Uterus (tissue), 4 donors: Measurements from ENCODE around the gene UTP14C. TPM values are rescaled to one million over a fixed set of nuclear protein-coding genes. Genes with fewer than 3 reads are reported as not detected.
"Not testable (repeated sequence)": the region's sequence is repeated elsewhere in the genome, so short reads cannot be mapped to it uniquely, and the experiment has no call there.

Experiments
- DNase-seq, 2 donors: peaks; one replicate each; pipeline ENCODE4 v3.0.0-alpha.2; 2019 to 2020
- H3K27ac ChIP-seq, 2 donors: fragments of 200-600 bp; sonication (generic); 1 replicate in 1 of 2; 2 replicates in 1 of 2; pipeline ENCODE4 v1.5.1; 2016 to 2018
- H3K27me3 ChIP-seq, 2 donors: fragments of 200-600 bp; sonication (generic); one replicate each; pipeline ENCODE4 v1.5.1; 2018 to 2019; ENCODE audit warnings: control low read depth in 1 of 2
- H3K36me3 ChIP-seq, 2 donors: fragments of 200-600 bp; sonication (generic); one replicate each; pipeline ENCODE4 v1.5.1; 2019; ENCODE audit warnings: control low read depth in 1 of 2
- H3K4me1 ChIP-seq, 2 donors: fragments of 200-600 bp; sonication (generic); one replicate each; pipeline ENCODE4 v1.5.1; 2018 to 2019; ENCODE audit warnings: control low read depth in 1 of 2
- H3K4me3 ChIP-seq, 2 donors: fragments of 200-600 bp; sonication (generic); 1 replicate in 1 of 2; 2 replicates in 1 of 2; pipeline ENCODE4 v1.5.1; 2018 to 2019; ENCODE audit warnings: mild to moderate bottlenecking in 1 of 2
- H3K9me3 ChIP-seq, 2 donors: fragments of 200-600 bp; sonication (generic); one replicate each; pipeline ENCODE4 v1.5.1; 2019; ENCODE audit warnings: control low read depth in 1 of 2
- POLR2A ChIP-seq, 2 donors: fragments of 450-650 bp; IDR thresholded peaks; one replicate each; pipeline ENCODE4 v1.6.1; 2016; ENCODE audit warnings: antibody characterized with exemption in 2 of 2, mild to moderate bottlenecking in 1 of 2, moderate library complexity in 1 of 2
- intact Hi-C: fragments of 100-400 bp; cut with DNase I; formaldehyde crosslinking; loops from one replicate; pipeline ENCODE4 v1.15.1; 2023; ENCODE audit warnings: low total_unique reads
- total RNA-seq, 4 donors: library from RNA; depleted of rRNA in 3 of 4; stranded (reverse); fragments of >200 nt in 3 of 4; gene quantifications; one replicate each; pipeline versions ENCODE4 v1.1.0 to v1.2.4, GENCODE V29; 2014 to 2023
- TF ChIP-seq, protein P1 (sequence below), 4 experiments: fragments of 200-600 bp in 2 of 4; fragments of 450-650 bp in 2 of 4; sonication (generic) in 2 of 4; IDR thresholded peaks; one replicate each; pipeline ENCODE4 v1.5.1; 2016 to 2019; ENCODE audit warnings: antibody characterized with exemption in 4 of 4, mild to moderate bottlenecking in 2 of 4, moderate library complexity in 1 of 4
- donor health status: DM: yes; HTN: yes; CAD: no.

The UTP14C gene
- total RNA-seq, 4 donors from 2014 or later = 9.4 to 40.3 (median 16.3) TPM

DNA sequence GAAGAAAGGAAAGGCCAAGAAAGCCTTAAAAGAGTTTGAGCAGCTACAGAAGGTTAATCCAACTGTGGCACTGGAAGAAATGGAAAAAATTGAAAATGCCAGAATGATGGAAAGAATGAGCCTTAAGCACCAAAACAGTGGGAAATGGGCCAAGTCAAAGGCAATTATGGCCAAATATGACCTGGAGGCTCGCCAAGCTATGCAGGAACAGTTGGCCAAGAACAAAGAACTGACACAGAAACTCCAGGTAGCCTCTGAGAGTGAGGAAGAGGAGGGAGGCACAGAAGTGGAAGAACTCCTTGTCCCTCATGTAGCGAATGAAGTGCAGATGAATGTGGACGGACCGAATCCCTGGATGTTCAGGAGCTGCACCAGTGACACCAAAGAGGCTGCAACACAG is 5.1 kb downstream of the UTP14C start:
- TF ChIP-seq POLR2A (IDR thresholded peaks at IDR 0.05) = no peak
- TF ChIP-seq, protein P1, sequence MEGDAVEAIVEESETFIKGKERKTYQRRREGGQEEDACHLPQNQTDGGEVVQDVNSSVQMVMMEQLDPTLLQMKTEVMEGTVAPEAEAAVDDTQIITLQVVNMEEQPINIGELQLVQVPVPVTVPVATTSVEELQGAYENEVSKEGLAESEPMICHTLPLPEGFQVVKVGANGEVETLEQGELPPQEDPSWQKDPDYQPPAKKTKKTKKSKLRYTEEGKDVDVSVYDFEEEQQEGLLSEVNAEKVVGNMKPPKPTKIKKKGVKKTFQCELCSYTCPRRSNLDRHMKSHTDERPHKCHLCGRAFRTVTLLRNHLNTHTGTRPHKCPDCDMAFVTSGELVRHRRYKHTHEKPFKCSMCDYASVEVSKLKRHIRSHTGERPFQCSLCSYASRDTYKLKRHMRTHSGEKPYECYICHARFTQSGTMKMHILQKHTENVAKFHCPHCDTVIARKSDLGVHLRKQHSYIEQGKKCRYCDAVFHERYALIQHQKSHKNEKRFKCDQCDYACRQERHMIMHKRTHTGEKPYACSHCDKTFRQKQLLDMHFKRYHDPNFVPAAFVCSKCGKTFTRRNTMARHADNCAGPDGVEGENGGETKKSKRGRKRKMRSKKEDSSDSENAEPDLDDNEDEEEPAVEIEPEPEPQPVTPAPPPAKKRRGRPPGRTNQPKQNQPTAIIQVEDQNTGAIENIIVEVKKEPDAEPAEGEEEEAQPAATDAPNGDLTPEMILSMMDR (IDR thresholded peaks at IDR 0.05) = no peak
- H3K9me3 ChIP-seq = no peaks in the 10 kb centered on the region
- H3K4me1 ChIP-seq = no peaks in the 10 kb centered on the region
- DNase-seq = no peak
- no peak overlapping the region for H3K27ac ChIP-seq
- intact Hi-C loops = no loop called here
- no peaks in the 10 kb centered on the region for H3K36me3 ChIP-seq
- no peaks in the 10 kb centered on the region for H3K27me3 ChIP-seq
- H3K4me3 ChIP-seq = no peak overlapping the region

DNA sequence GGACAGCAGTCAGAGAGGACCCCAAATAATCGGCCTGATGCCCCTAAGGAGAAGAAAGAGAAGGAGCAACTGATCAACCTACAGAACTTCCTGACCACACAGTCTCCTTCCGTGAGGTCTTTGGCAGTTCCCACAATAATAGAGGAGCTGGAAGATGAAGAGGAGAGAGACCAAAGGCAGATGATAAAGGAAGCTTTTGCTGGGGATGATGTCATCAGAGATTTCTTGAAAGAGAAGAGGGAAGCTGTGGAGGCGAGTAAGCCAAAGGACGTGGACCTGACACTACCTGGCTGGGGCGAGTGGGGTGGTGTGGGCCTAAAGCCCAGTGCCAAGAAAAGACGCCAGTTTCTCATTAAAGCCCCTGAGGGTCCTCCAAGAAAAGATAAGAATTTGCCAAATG is 5.9 kb downstream of the UTP14C start:
- H3K27ac ChIP-seq, H3K4me3 ChIP-seq, H3K4me1 ChIP-seq, H3K9me3 ChIP-seq, DNase-seq, H3K36me3 ChIP-seq, H3K27me3 ChIP-seq, intact Hi-C loops: not testable (repeated sequence)

DNA sequence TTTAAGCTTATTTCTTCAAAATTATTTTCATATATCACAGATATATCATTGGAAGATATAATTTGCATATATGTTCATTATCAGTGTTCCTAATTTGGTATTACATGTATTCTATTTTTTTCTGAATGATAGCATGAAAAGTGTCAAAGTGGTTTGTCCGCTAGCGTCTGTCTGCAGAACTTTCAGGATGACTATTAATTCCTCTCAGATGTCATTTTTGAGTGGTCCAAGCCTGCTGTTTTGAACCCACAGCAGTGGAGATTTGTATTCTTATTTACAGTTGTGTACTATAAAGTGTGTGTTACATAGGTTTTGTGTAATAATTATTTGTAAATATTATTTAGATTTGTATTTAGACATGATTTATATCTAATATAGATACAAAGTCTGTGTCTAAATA is 8.5 kb downstream of the UTP14C start:
- intact Hi-C loops = no loop called here
- no peak for TF ChIP-seq POLR2A (IDR thresholded peaks at IDR 0.05)
- TF ChIP-seq, protein P1 (IDR thresholded peaks at IDR 0.05) = no peak
- Histone ChIP-seq H3K9me3 (no peaks in the 10 kb centered on the region), H3K4me1 (no peaks in the 10 kb centered on the region), H3K36me3 (no peaks in the 10 kb centered on the region), H3K27ac (no peak overlapping the region), H3K27me3 (no peaks in the 10 kb centered on the region), H3K4me3 (no peak overlapping the region)
- no peak for DNase-seq

DNA sequence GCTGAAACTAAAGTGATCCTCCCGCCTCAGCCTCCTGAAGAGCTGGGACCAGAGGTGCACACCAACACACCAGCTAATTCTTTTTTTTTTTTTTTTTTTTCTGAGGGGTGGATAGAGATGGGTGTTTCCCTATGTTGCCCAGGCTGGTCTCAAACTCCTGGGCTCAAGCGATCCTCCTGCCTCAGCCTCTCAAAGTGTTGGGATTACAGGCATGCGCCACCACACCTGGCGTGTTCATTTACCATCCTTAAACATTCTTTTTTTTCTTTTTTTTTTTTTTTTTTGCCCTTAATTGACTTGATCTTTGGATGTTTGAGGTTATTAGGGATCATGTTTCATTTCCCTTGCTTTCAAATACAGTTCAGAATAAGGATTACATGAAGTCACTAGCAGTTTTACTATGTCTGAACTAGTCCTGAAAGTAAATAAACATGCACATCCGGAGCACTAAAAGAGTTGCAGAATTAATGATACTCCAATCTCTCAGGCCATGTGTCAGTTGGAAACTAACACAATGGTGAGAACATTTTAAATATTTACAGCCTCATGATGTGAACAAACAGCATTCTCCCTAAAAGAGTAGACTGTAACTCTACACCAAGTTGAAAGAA is 10.2 kb downstream of the UTP14C start:
- Histone ChIP-seq H3K36me3 (no peaks in the 10 kb centered on the region), H3K9me3 (no peaks in the 10 kb centered on the region), H3K4me1 (no peaks in the 10 kb centered on the region), H3K4me3 (no peak overlapping the region), H3K27ac (no peak overlapping the region), H3K27me3 (no peaks in the 10 kb centered on the region)
- no peak for DNase-seq
- intact Hi-C loops = no loop called here
- TF ChIP-seq POLR2A (IDR thresholded peaks at IDR 0.05) = no peak
- TF ChIP-seq, protein P1 (IDR thresholded peaks at IDR 0.05) = no peak

DNA sequence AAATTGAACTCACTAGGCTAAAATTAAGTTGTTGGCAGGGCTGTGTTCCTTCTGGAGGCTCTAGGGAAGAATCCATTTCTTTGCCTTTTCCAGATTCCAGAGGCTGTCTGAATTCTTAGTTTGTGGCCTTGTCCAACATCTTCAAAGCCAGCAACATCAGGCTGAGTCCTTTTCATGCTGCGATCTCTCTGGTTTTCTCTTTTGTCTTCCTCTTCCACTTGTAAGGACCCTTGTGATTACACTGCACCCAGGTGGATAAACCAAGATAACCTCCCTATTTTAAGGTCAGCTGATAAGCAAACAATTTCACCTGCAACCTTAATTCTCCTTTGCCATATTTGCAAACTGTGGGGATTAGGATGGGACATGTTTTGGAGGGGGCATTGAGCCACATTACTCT is 11.5 kb downstream of the UTP14C start:
- intact Hi-C loops = no loop called here
- DNase-seq = no peak
- no peak for TF ChIP-seq POLR2A (IDR thresholded peaks at IDR 0.05)
- TF ChIP-seq, protein P1 (IDR thresholded peaks at IDR 0.05) = no peak

DNA sequence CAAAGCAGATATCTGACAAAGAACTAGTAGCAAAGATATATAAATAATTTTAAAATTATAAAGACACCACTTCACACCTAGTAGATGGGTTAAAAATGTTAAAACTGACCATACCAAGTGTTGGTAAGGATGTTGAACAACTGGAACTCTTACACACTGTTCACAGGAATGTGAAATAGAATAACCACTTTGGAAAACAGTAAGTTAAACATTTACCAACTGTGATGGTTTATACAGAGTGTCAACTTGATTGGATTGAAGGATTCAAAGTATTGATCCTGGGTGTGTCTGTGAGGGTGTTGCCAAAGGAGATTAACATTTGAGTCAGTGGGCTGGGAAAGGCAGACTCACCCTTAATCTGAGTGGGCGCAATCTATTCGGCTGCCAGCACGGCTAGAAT is 19.2 kb downstream of the UTP14C start:
- H3K4me1 ChIP-seq = no peaks in the 10 kb centered on the region
- H3K36me3 ChIP-seq = no peaks in the 10 kb centered on the region
- no peak for DNase-seq
- H3K27ac ChIP-seq = no peak overlapping the region
- no peaks in the 10 kb centered on the region for H3K27me3 ChIP-seq
- H3K9me3 ChIP-seq = no peaks in the 10 kb centered on the region
- intact Hi-C loops = no loop called here
- TF ChIP-seq, protein P1 (IDR thresholded peaks at IDR 0.05) = no peak
- TF ChIP-seq POLR2A (IDR thresholded peaks at IDR 0.05) = no peak
- no peak overlapping the region for H3K4me3 ChIP-seq

More for the DNA sequence above, 11.5 kb downstream of the UTP14C start:
- Histone ChIP-seq H3K4me3 (no peak overlapping the region), H3K36me3 (no peaks in the 10 kb centered on the region), H3K4me1 (no peaks in the 10 kb centered on the region), H3K9me3 (no peaks in the 10 kb centered on the region), H3K27ac (no peak overlapping the region), H3K27me3 (no peaks in the 10 kb centered on the region)
